Renal cortical epithelial cell (primary cell): ENCODE measurements around the gene CIZ1. TPM values are rescaled to one million over a fixed set of nuclear protein-coding genes. Genes with fewer than 3 reads are reported as not detected.

Experiments
- DNase-seq: peaks from one replicate; pipeline ENCODE4 v3.0.0-alpha.2; 2011; ENCODE audit warnings: low read depth
- total RNA-seq: library from RNA; depleted of rRNA; stranded (reverse); fragments of >200 nt; gene quantifications from 2 replicates; pipeline ENCODE4 v1.2.3, GENCODE V29; 2014

The CIZ1 gene
- total RNA-seq, 1 donor from 2014 or later = 38.1 TPM

DNA sequence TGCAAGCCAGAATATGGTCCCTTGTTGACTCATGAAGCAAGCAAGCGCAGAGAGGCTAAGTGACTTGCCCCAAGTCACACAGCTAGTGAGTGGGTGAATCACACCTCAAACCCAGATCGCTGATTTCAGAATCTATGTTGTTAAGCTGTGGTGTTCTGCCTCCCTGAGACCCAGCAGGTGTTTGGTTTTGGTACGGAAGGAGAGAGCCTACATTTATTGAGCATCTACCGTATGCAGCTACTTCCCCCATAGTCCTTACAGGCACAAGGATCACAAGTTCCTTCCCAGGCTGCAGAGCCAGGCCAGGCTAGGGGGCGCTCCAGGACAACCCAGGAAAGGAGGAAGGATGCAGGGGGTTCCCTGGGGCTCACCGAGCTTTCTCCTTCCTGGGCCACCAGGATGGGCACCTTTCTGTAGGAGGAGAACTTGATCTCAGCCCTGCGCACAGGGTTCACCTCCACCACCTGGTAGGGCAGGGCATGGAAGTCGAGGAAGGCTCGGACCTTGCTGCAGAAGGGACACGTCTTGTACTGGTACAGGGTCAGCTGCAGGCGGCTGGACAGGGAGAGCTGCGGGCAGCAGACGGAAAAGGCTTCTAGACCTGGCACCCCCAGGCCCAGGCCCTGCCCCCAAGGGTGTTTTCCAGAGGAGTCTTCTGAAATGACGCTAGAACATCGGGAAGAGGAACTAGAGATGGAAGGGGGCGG lies 66.3 kb downstream of the CIZ1 start:
- DNase-seq = peak; percentile 44

DNA sequence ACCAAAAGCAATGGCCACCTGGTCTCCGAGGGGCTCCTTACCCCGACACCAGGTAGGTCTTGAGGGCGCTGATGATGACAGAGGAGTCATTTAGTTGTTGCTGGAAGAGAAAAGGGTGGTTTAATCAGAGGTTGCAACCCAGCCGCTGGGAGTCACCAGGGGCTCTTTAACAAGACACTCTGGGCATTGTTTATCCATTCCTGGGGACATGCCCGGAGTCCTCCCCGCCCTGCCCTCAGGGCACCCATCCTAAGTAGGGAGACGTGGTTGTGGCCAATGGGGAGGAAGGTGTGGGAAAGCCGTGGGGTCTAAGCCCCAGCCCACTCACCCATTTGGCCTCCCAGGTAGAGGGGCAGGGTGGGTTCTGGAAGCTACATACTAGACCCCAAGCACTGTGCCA lies 66.9 kb downstream of the CIZ1 start:
- no peak for DNase-seq

- no peak for DNase-seq
Measured at GRCh38 chr9:128123451-128124080, 67.8 kb downstream of the CIZ1 start.

- no peak for DNase-seq
Measured at GRCh38 chr9:128122809-128123175, 68.6 kb downstream of the CIZ1 start.

- DNase-seq = no peak
Measured at GRCh38 chr9:128121924-128122808, 69.2 kb downstream of the CIZ1 start.

GRCh38 chr9:128121466-128121810 lies 69.9 kb downstream of the CIZ1 start:
- no peak for DNase-seq

- DNase-seq = no peak
Measured at GRCh38 chr9:128120741-128121465, 70.5 kb downstream of the CIZ1 start.

- DNase-seq = no peak
Measured at GRCh38 chr9:128120061-128120740, 71.2 kb downstream of the CIZ1 start.

DNA sequence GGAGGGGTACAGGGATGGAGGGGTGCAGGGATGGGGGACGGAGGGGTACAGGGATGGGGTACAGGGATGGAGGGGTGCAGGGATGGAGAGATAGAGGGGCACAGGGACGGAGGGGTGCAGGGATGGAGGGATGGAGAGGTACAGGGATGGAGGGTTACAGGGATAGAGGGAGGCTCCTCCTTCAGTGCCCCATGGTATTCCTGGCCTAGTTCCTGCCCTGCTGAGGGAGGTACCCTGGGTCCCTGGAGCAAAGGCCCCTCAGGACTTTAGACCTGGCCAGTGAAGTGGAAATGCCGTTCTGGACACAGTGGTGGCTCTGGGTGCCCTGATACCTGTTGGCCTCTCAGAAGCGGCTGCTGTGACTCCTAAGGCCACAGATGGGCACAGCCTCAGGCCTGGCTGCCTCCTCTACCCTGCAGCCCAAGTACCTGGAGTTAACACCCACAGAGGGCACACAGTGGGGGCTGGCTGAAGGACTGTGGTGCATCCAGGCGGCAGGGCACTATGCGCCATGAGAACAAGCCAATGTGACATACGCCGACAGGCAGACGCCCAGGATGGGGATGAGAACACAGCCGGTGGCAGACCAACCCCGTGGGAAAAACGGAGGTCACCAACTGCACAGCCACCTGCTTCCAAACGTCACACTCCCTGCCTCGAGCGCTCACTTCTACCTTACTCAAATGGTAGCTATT lies 72.3 kb downstream of the CIZ1 start:
- DNase-seq = no peak

GRCh38 chr9:128118472-128118857 lies 72.9 kb downstream of the CIZ1 start:
- no peak for DNase-seq

DNA sequence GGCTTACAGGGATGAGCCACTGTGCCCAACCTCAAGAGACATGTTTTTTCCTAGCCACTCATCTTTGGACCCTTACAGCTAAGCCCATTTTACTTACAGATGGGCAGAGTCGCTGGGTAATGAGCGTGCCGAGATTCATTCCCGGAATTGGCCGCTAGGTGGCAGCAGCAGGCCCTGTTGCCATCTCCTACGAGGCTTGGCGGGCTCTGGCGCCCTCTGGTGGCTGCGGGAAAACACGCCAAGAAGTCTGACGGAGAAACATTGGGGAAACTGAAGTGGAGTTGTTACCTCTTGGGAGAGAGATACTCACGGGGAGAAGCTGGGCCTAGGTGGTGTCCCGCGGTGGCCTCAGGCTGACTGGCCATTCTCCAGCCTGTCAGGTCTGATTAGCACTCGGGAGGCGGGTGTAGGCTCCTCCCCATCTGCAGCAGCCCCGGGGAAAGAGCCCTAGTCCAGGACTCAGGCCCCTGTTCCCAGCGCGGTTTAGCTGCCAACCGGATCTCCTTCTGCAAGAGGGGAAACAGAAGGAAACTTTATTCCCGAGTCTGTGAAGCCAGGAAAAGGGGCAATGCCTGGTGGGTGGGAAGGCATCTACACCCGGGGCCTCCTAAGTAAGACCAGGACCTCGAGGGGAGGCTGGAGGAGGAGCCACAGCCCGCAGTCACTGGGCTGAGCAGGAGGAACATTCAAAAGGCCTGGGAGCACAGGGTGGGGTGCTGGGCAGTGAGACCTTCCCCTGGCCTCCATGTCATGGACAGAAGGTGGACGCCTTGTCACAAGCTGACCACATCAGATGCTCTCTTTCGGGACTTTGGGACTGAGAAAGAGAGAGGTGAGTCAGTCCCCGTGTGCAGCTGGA lies 73.5 kb downstream of the CIZ1 start:
- peak; percentile 78 for DNase-seq

GRCh38 chr9:128116104-128117083 lies 75.0 kb downstream of the CIZ1 start:
- no peak for DNase-seq

Other genes starting within 250 kb of the CIZ1 start
- gene EEIG1, start 210.6 kb downstream of the CIZ1 start, total RNA-seq = 5.0 and 39.1 TPM in 2 replicates
- gene NAIF1, start 124.3 kb downstream of the CIZ1 start, total RNA-seq = 7.6 and 13.5 TPM in 2 replicates
- 9.8 and 12.3 TPM in 2 replicates for gene SLC25A25, start 123.3 kb downstream of the CIZ1 start, total RNA-seq
- 80.0 and 96.9 TPM in 2 replicates for gene PTGES2, start 63.8 kb downstream of the CIZ1 start, total RNA-seq
- gene LCN2, start 42.1 kb downstream of the CIZ1 start, total RNA-seq = 23.6 and 38.2 TPM in 2 replicates
- 60.3 and 79.9 TPM in 2 replicates for gene BBLN, start 31.3 kb downstream of the CIZ1 start, total RNA-seq
- gene DNM1, start 11.8 kb upstream of the CIZ1 start, total RNA-seq = 9.2 and 33.5 TPM in 2 replicates
- gene GOLGA2, start 84.4 kb upstream of the CIZ1 start, total RNA-seq = 47.9 and 89.6 TPM in 2 replicates
- 15.5 and 22.6 TPM in 2 replicates for gene SWI5, start 84.7 kb upstream of the CIZ1 start, total RNA-seq
- gene TRUB2, start 130.9 kb upstream of the CIZ1 start, total RNA-seq = 15.2 and 17.4 TPM in 2 replicates
- gene COQ4, start 131.3 kb upstream of the CIZ1 start, total RNA-seq = 35.5 and 38.2 TPM in 2 replicates
- gene SLC27A4, start 149.0 kb upstream of the CIZ1 start, total RNA-seq = 27.6 and 47.5 TPM in 2 replicates
- 21.9 and 43.7 TPM in 2 replicates for gene URM1, start 179.8 kb upstream of the CIZ1 start, total RNA-seq
- gene CERCAM, start 229.3 kb upstream of the CIZ1 start, total RNA-seq = 43.4 and 50.4 TPM in 2 replicates